GM04503 (cell line): Measurements from ENCODE around the gene RBM6.
A peak's percentile ranks its signal among the peaks of the same experiment; 100 is the strongest.
"Not testable (repeated sequence)": the region's sequence is repeated elsewhere in the genome, so short reads cannot be mapped to it uniquely, and the experiment has no call there.

Experiments used
- DNase-seq: peaks from one replicate; pipeline ENCODE4 v3.0.0-alpha.2; 2012; ENCODE audit warnings: low read depth

RBM6 gene

GRCh38 chr3:49917806-49918590 lies 22.0 kb upstream of the RBM6 start:
- not testable (repeated sequence) for DNase-seq

- peak; percentile 29 for DNase-seq
These were observed 15.3 kb upstream of the RBM6 start for GRCh38 chr3:49924683-49925082.

- DNase-seq, result no peak
These were observed 14.5 kb upstream of the RBM6 start for GRCh38 chr3:49925485-49925884.

GRCh38 chr3:49926117-49926728 lies 13.7 kb upstream of the RBM6 start:
- no peak for DNase-seq

GRCh38 chr3:49927798-49928197 lies 12.2 kb upstream of the RBM6 start:
- no peak for DNase-seq

- DNase-seq, result no peak
These were observed 11.4 kb upstream of the RBM6 start for GRCh38 chr3:49928481-49929017.

- DNase-seq, result peak; percentile 68
These were observed 10.4 kb upstream of the RBM6 start, which contains the start of gene MON1A for GRCh38 chr3:49929291-49930167. Gene MON1A (minus strand): TSS chr3:49929811. CDS start chr3:49913346, 16,465 bp downstream.

GRCh38 chr3:49930168-49930690 lies 9.7 kb upstream of the RBM6 start:
- no peak for DNase-seq

GRCh38 chr3:49930922-49931321 lies 9.0 kb upstream of the RBM6 start:
- no peak for DNase-seq

GRCh38 chr3:49932281-49932680 lies 7.7 kb upstream of the RBM6 start:
- DNase-seq, result not testable (repeated sequence)

- DNase-seq, result no peak
These were observed 2.9 kb upstream of the RBM6 start for GRCh38 chr3:49937090-49937489.

GRCh38 chr3:49940667-49941249 lies 808 bp downstream of the RBM6 start:
- DNase-seq, result no peak

- DNase-seq, result no peak
These were observed 2.7 kb downstream of the RBM6 start for GRCh38 chr3:49942651-49943050.

- DNase-seq, result no peak
These were observed 13.0 kb downstream of the RBM6 start for GRCh38 chr3:49952924-49953323.

- no peak for DNase-seq
These were observed 15.7 kb downstream of the RBM6 start for GRCh38 chr3:49955636-49956035.

- DNase-seq, result no peak
These were observed 26.4 kb downstream of the RBM6 start for GRCh38 chr3:49966233-49966942.

GRCh38 chr3:49967291-49967690 lies 27.3 kb downstream of the RBM6 start:
- DNase-seq, result no peak

GRCh38 chr3:49968346-49968745 lies 28.4 kb downstream of the RBM6 start:
- no peak for DNase-seq

GRCh38 chr3:49972656-49973055 lies 32.7 kb downstream of the RBM6 start:
- no peak for DNase-seq

GRCh38 chr3:49976942-49977341 lies 37.0 kb downstream of the RBM6 start:
- no peak for DNase-seq

- no peak for DNase-seq
These were observed 44.4 kb downstream of the RBM6 start for GRCh38 chr3:49984394-49984793.
